CD1c-positive myeloid dendritic cell (primary cell): ENCODE measurements around the gene ALG5.

Source experiments
- DNase-seq: peaks from one replicate; pipeline ENCODE4 v3.0.0-alpha.2; 2016; ENCODE audit errors: extremely low spot score

The ALG5 gene, protein sequence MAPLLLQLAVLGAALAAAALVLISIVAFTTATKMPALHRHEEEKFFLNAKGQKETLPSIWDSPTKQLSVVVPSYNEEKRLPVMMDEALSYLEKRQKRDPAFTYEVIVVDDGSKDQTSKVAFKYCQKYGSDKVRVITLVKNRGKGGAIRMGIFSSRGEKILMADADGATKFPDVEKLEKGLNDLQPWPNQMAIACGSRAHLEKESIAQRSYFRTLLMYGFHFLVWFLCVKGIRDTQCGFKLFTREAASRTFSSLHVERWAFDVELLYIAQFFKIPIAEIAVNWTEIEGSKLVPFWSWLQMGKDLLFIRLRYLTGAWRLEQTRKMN

DNA sequence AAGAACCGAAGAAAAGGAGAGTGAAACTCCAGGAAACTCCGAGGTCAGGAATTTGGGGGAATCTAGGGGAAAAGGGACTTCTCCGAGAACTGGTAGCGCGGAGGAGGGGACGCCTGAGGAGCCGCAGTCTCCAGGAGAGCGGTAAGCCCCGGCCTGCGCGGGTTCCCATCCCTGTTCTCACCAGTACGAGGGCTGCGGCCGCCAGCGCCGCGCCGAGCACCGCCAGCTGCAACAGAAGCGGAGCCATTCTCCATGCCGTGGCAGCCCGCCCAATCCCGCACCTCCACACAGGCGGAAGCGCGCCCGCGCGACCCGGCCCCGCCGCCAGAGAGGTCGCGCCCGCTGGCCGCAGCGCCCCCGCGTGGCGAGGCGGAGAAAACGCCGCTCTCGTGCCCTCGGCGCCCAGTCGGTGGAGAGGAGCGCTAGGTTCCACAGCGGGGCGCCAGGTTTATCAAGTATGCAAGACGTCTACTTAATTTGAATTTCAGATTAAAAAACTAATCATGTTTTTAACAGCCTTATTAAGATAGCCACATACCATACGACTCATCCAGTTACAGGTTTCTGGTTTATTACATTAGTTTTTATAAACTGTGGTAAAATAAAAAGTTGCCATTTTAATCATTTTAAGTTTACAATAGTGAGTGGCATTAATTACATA is at the start of gene ALG5:
Gene ALG5, minus strand, starts transcription at position 287 of the 661 bp plus-strand sequence. Its CDS starts 40 bp downstream, at position 247.
- peak; percentile 96 for DNase-seq

DNA sequence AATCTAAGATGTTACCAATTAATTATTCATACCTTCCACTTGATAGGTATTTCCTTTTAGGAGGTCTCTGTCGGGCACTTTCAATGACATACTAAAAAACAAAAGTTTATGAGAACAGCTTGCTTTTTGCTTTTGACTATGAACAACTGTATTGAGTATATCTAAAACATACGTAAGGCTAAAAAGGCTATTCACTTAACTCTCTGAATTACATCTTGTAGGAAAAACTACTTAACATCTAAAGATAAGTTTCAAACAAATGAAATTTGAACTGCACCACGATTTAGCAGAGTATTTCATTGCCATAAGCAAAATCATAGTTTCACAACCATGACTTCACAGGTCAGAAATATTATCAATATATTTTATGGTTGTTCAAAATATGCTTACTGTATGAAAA is 48.7 kb upstream of the ALG5 start:
- no peak for DNase-seq

DNA sequence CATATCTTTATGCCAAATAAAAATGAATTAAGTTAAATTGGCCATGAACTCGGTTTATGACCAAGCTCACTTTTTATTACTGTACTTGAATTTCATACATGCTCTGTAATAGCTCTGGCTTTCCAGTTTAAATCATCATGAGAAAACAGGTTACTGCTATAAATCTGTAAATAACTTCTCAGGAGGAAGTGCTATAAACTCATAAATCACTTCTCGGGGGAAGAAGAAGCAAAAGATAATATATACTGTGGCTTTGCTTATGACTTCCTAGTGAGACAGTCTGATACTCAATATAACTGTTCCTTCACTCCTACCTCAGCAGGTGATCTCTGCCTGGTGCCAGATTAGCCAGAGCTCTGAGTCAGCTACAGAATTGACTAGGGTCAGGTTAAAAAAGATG is 47.9 kb upstream of the ALG5 start:
- no peak for DNase-seq

DNA sequence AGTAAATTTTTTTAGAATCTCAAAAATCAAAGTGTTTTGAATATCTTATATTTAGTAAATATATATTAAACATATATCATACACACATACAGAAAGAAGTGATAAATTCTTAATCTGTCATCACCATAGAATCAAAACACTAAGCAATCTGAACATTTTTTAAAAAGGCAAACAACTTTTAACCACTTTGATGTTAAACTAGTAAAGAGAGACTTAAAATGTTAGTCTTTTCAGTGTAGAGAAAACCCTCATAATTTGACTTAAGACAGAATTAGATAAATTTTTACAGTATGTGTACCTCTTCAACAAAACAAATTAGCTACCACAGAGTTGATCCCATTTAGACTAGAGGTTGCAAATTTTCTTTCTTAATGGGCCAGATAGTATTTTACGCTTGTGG is 46.9 kb upstream of the ALG5 start:
- no peak for DNase-seq

DNA sequence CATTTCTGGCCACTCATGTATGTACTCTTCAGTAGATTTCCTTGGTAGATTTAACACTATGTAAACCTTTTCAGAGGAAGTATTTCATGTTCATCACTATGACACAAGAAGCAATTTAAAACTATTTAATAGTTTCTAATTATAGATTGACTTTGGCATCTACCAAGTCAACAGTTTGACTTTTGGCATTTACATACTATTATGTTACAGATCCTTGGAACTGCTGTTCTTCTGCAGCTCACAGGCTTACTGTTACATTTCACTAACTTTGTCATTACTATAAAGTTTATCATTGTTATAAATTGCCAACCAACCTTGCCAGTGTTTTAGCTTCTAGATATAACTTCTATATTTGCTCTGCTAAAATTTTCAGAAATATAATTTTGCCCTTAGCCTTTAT is 41.6 kb upstream of the ALG5 start:
- no peak for DNase-seq

DNA sequence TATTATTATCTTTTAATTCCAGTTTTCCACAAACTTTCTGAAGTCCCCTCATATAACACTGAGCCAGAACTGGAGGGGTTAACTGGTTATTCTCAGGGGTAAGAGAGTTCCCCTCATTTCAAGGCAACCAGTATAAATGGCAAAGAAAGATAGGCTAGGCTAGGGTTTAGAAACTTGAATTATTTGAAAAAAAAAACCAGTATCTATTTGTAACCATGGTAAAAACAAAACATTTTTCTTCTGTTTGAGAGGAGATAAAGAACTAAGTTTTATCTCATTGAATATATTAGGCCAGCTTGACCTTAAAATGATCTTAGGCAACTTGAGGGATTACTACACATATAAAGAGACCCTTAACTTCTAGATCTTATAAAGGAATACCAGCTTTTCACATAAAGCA is 40.8 kb upstream of the ALG5 start:
- no peak for DNase-seq

DNA sequence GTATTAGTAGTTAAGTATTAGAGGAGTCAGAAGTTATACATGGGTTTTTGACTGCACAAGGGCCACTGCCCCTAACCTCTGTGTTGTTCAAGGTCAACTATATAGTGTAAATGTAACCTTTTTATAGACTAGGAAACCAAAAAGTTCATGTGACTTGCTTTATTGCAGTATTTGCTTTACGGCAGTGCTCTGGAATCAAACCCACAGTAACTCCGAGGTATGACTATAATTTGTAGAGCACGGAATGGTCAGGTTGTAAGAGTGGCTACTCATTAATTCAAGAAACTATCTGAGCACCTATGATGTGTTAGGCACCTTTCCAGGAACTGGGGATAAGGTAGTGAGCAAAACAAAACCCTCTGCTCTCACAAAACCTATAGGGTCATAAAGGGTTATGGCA is 38.1 kb upstream of the ALG5 start:
- no peak for DNase-seq

DNA sequence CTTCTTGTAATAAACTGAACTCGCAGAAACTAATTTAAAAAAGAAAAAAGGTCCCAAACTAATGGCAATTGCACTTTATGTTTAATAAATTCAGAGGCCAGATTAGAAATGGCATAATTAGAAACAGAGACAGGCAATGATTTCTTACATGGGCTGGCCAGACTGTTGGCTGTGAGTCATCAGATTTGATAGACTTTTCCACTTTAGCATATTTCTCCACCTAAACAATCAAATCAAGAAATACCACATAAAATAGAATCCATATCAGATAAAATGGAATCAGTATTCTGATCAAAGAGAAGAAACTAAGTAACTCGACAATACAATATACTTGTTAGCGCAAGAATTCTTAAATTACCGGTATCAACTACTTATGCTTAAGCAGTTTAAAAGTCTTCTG is 30.5 kb upstream of the ALG5 start:
- no peak for DNase-seq

DNA sequence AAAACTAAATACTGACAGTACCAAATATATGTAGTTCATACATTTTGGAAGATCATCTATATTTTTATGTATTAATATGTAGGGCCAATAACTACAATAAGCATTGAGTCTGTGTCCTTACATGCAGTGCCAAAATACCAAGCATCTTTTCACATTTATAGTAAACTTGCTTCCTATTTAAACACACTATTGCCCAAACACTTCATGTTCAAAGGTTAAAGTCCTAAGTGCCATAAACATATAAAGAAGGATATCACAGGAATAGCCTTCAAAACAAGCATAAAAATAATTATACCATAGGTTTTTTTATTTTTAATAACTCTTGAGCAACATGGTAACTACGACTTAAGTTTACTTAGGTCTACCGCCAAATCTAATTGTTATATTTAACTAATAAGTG is 28.5 kb upstream of the ALG5 start:
- DNase-seq = no peak

DNA sequence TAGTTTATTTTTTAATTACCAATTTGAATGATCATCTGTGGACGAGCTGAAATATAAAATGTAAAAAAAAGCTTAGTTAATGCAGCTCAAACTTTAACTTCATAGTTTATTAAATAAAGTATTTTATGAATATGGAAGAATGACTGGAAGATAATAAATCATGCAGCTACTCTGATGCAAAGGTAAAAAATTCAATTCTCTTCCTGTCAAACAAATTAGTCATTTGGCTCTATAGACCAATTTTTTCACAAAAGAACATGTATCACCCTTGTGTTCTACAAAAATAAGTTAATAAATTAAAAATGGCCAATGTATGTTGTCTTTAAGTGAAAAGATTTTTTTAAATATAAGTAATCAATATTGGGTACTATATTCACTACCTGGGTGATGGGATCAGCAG is 27.6 kb upstream of the ALG5 start:
- no peak for DNase-seq

DNA sequence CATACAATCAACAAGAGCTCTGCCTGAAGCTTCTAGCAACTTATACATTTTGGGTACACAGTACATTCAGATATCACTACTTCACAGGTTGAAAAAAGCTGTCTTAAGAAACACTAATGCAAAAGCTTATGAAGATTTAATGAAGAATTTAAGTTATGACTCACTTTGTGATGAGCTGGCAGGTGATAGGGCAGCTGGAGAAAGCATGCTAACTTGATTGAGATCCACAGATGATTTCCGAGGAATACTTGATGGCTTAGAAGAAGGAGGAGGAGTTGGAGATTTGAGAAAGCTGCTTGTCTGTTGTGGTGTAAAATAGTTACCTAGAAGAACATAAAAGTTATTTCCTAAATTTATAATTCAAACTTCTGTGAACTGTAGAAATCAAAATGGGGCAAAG is 24.7 kb upstream of the ALG5 start:
- DNase-seq = no peak

DNA sequence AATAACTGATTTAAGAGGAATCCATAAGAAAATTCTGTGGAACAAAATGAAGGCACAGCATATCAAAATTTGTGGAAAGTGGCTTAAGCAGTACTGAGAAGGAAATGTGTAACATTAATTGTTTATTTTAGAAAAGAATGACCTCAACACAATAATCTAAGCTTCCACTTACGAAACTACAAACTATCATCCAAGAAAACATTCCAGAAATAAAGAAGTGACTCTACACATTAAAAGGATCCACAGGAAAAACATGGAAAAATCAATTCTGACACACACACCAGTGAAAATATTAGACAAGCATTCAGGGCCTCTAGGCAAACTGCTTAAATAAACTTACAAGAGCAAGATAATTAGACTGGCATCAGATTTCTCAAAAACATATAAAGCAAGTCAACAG is 15.5 kb upstream of the ALG5 start:
- no peak for DNase-seq

DNA sequence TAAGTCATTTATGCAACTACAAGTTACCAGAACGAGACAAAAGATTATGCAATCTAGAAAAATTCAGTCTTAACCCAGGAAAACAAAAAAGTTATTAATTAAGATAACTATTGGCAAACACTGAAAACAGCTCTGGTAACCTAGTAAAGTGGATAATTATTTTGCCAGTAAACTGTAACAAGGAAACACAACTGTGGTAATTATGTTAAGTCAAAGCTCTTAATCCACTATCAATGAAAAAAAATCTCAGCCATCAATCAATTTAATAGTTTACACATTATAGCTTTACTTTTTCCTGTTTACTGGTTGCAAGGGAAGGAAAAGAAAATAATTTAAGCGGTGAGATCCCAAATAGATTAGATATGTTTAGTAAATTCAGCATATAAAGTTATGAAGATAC is 12.6 kb upstream of the ALG5 start:
- DNase-seq = no peak

DNA sequence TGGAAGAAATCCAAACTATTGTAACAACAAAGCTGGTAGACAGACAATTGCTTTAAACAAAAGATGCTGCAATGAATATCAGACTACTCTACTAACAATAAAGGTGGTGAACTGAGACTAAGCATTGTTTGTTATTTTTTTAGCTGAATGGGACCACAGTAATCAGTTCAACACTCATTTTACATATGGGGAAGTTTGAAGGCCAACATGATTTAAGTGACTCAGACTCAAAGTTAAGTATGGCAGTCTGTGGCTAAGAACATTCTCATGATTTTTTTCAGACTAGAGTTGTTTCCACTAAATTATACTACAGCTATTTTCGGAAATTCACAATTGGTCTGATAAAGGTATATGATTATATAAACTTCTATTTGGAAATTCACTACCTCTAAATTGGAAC is 11.9 kb upstream of the ALG5 start:
- DNase-seq = no peak

DNA sequence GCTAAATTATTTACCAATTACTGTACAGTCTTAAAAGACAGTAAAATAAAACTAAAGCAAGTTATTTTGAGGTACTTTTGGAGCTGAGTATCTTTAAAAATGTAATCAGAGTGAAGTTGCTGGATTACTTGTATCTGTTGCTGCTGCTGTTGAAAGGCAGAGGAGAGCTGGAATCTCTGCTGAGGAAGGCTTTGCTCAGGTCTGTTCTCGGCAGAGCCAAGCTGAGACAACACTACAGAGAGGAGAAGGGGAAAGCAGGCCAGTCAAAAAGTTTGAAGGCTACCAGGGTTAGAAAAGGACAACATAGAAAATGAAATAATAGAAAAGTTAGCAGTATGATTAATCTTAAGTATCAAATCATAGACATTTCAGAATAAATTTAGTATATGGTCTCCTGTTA is 11.3 kb upstream of the ALG5 start:
- DNase-seq = no peak

DNA sequence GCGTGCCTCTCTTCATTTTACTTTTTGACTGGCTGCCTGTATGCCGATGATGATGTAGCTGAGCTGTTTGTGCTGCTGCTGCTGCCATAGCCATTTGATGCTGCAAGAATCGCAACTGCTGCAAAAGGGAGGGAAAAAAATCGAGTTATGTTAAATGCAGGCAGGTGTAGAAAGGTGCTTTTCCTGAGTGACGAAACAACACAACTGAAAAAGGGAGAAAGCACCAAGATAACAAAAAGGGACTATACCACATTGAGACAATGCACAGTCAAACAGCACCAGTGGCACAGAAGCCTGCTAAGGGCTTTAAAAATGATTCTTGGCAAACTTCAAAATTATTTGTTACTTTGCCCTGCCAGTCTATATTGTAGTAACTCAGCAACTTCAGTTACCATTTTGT is 10.6 kb upstream of the ALG5 start:
- DNase-seq = no peak

DNA sequence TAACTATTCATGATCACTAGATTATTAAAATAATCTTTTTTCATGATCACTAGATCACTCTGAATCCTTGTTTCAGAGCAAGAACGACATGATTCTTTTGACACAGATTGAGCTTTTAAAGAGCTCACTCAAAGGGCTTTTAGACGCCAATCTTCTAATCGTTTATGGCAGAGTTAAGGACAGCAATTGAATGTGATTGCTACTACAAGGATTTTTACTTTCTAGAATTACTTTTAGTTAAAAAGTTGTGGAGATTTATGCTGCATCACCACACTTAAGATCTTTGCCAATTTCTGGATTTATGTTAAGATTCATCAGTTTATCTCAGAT is 2.7 kb upstream of the ALG5 start:
- no peak for DNase-seq

DNA sequence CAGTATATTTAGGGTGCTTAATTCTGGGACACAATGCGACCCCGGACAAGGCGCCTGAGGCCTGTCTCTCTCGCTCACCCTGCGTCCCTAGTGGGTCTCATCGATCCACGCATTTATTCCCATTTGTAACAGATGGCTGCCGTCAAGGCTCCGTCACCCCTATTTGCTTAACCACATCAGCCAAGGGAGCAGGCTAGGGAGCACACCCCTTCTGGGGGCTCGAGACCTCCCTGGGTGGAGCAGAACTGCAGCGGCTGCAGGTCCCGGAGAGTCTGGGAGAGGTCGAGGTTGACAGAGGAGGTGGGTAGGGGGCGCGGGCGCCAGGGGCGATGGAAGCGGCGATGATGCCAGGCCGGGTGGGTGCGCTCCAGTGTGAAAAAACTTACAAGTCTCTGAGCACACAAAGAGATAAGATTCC is 507 bp downstream of the ALG5 start:
- peak; percentile 4 for DNase-seq

DNA sequence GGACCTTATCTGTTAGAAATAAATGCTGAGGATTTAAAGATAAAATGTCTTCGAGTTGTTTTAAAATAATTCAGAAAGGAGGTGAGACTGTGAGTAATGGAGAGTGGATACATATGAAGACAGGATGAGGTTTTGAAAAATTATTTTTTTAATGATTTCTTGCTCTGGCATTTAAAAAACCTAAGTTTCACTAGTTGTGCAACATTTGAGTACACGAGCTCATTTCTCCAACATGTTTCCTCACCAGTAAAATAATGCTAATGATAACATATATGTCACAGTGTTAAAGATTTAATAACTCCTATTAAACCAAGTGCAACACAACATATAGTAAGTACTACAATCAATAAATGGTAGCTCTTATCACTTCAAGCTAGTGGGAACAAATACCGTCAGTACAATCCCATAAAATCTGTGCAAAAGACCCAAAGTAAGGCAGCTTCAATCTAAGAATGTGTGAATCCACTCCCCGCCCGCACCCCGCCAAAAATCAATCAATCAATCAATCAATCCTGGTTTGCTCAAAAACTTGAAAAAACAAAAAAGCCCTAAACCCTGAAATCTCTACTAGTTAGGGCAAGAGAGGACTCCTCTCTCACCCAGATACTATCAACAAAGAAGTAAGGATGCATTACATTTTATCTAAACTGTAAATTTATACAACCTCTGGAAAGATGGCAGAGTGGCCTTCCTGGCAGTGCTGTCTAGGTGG is 1.3 kb downstream of the ALG5 start:
- DNase-seq = no peak

DNA sequence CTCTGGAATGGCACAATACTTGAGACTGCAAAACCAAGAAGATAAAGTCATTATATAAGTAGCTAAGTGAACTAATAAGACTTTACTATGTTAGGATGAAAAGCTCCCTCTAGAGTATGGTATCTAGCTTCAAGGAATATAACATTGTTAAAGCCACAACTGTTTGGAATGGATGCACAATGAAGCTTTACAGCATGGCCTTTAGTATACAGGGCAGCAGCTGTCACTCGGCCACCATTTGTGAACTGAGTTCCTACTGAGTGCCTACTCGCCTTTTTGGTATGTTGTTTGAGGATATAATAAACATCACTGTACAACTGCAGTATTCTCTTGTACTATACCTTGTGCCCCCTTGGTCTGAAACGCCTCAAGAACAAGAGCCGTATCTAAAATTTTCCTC is 6.8 kb downstream of the ALG5 start:
- DNase-seq = no peak

DNA sequence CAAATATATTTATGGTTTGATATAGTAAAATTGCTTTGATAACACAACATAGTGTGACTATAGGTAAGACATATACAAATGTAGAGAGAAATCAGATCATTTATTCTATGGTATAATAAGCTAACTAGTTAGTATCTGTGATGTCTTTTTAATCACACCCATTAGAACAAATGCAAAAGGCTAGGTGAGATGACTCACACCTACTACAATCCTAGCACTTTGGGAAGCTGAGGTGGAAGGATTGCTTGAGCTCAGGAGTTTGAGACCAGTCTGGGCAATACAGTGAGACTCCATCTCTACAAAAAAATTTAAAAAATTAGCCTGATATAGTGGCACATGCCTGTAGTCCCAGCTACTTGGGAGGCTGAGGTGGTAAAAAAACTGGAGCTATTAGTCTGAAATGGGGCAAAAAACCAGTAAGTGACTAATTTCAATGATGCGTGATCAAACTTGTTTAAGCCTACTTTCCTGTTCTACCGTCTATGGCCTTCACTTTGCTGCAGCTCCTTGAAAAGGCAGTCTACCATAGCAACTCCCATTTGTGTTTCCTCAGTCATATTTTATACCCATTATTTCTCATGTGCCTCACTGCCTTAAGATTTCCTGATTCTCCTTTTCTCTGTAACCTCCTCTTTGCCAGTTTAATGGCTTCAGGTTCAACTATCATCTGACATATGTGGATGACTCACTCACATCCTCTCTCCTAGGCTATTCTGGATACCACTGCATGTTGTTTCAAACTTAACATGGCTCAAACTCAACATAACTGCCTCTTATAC is 12.5 kb downstream of the ALG5 start:
- DNase-seq = no peak

DNA sequence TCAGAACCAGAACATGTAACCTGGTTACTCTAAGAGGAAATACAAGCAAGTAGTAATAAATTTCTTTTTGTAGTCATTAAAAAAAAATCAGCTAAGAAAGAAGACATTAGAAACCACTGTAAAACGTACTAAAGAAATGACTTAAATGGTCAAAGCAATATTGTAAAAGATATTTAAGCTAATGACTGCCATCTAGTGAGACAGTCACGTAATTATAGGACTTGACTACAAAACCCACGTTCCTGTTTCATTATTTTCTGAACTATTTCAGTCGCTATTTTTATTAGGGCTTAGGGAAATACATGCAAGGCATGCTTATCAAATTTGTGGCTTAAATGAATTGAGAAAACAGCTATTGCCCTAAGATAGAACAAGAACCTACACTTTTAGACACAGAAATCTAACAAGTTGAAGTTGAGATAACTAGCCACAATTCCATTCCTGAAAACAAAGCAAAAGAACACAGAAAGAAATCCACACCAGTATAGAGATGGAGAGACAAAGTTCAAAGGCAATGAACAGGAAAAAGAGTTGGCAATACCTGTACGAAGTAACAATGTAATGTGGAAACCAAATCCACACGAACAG is 17.9 kb downstream of the ALG5 start:
- DNase-seq = peak; percentile 58
